Inflammatory macrophage treated with lipopolysaccharide for 4 hours (primary cell): ENCODE measurements around the gene VRK3.

Experiments used
- DNase-seq: peaks from one replicate; pipeline ENCODE4 v3.0.0-alpha.2; 2020

Gene VRK3

DNA sequence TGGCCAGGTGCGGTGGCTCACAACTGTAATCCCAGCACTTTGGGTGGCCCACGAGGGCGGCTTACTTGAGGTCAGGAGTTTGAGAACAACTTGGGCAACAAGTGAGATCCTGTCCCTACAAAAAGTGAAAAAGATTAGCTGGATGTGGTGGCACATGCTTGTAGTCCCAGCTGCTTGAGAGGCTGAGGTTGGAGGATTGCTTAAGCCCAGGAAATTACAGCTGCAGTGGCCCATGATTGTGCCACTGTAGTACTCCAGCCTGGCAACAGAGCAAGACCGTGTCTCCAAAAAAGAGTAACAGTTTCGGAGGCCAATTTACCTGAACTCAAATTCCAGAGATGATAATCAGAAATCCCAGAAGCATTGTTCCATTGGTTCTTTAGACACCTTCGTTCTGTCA lies 5.1 kb upstream of the VRK3 start:
- no peak for DNase-seq

DNA sequence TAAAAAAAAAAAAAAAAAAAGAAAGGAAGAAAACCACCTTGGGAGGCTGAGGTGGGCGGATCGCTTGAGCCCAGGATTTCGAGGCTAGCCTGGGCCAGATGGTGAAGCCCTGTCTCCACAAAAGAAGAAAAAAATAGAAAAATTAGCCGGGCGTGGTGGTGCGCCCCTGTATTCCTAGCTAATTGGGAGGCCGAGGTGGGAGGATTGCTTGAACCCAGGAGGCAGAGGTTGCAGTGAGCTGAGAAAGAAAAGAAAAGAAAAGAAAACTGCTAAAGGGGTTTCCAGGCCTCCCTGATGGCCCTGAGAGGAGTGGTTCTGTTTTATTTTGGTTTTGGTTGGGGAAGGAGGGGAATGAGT lies 1.4 kb upstream of the VRK3 start:
- no peak for DNase-seq

DNA sequence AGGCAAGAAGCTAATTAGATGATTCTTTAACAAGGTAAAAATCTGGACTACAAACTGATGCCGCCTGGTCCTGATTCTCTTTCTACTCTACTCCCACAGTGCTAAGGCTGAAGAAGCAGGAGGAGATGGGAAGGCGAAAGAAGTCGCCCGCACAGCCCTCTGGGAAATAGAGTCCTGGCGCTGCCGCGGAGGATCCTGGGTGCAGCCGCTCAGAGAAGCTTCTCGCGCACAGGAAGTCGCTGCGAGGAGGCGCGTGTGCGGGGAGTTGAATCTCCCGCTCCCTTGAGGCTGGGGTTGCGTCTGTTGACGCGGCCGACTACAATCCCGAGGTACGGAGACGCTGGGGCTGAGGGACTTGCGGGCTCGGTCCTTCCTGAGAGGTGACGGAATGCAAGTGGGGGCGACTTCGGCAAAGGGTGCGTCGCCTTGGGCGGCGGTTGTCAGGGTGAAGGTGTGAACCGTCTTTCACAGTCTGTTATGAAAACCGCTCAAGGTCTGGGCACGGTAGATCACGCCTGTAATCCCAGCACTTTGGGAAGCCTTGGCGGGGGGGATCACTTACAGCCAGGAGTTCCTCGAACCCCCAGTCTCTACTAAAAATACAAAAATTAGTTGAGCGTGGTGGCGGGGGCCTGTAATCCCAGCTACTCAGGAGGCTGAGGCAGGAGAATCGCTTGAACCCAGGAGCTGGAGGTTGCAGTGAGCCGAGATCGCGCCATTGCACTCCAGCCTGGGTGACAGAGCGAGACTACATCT lies 800 bp upstream of the VRK3 start, which contains the start of gene ZNF473:
TSS of gene ZNF473 (plus strand) at position 212 of the 756 bp plus-strand sequence. CDS start 5,078 bp downstream, outside the sequence.
- DNase-seq: peak; percentile 97

GRCh38 chr19:50024719-50025021 lies 502 bp downstream of the VRK3 start:
- no peak for DNase-seq

DNA sequence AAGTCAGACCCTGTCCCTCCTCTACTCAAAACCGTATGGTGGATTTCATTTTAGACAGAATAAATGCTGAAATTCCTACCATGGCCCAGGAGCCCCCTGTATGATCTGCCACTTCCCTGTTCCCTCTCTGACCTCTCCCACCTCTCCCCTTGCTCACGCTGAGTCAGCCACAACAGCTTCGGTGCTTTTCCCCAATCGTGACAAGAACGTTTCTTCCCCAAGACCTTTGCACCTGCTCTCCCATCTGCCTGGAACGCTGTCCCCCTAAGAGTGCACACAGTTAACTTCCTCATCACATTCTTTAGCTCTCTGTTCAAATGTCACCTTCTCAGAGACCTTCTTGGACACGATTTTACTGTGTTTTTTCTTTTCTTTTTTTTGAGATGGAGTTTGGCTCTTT lies 2.3 kb downstream of the VRK3 start:
- no peak for DNase-seq

- DNase-seq: no peak
These were observed 4.7 kb downstream of the VRK3 start for GRCh38 chr19:50020481-50020880.

DNA sequence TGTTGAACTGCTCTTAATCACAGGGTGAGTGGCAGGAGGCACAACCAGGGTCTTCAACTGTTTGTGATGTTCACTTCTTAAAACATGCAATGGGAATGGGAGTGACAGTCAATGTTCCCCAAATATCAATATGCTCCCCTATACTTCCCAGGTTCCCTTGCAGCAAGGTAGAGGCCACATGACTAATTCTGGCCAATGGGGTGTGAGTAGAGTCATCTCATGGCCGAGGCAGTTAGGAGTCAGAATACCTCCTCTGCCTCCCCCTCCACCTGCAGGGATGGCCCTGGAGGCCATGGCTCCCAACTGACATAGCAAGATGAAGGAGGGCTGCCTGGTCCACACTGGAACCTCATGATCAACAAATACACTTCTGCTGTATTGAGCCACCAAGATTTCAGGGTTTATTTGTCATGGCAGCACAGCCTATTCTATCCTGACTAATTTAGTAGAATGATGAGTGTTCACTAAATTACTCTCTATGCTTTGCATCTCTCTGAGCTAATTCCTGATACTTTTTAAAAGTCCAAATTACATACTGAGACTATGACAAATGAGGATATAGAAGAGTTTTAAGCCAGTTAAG lies 8.9 kb downstream of the VRK3 start:
- no peak for DNase-seq

DNA sequence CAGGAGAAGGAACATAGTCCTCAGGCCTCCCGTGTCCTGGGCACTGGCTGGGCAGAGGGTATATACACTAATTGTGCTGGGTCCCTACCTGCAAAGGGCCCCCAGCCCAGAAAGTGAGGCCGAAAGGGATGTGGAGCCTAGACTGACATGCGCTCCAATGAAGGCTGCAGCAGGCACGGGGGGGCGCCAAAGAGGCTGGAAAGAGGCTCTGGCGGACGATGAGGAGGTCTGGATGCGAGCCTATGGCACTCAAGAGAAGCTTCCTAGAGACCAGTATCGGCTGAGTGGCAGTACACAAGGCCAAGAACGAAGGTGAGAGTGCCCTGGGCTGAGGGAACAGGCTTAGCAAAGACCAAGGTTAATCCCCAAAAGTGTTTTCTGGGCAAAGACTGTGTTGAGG lies 16.6 kb downstream of the VRK3 start:
- no peak for DNase-seq

DNA sequence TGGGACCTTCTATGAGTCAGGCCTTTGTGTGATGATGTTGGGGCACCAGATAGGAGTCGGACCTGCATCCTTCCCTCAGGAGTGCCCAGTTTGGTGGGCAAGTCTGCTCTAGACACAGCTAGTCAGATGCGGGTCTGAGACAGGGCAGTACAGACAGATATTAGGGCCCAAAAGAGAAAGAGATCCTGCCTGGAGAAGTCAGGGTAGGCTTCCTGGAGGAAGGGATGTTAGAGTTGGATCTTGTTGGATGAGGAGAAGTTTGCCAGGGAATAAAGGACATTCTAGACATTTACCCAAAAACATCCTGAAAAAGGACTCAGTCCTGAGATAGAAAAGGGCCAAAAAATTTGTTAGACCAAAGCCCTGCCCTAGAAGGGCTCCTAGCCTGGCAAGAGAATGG lies 17.2 kb downstream of the VRK3 start:
- no peak for DNase-seq

GRCh38 chr19:50007170-50007569 lies 18.0 kb downstream of the VRK3 start:
- no peak for DNase-seq

- DNase-seq: no peak
These were observed 19.7 kb downstream of the VRK3 start for GRCh38 chr19:50005428-50005827.

DNA sequence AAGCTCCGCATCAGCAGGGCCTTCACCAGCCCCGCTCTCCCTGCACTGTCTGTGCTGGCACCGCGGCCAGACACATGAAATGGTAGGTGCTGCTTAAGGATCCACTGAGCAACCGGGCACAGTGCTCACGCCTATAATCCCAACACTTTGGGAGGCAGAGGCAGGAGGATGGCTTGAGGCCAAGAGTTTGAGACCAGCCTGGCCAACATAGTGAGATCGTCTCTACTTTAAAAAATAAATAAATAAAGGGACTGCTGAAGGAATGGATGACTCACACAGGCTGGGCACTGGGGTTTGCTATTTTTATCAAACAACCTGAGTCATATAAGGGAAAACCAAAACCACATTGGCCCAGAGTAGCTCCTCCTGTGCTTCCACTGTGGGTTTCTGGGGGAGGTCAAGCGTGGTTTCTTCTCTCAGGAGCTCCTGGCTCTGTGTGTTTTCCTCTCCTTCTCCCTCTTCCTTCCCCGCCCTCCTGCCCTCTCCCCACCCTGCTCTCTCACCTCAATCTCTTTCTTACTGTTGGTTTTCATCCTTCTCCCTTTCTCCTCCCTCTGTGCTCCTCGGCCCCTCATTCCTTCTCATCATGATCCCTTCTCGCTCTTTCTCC lies 21.3 kb downstream of the VRK3 start:
- peak; percentile 70 for DNase-seq

DNA sequence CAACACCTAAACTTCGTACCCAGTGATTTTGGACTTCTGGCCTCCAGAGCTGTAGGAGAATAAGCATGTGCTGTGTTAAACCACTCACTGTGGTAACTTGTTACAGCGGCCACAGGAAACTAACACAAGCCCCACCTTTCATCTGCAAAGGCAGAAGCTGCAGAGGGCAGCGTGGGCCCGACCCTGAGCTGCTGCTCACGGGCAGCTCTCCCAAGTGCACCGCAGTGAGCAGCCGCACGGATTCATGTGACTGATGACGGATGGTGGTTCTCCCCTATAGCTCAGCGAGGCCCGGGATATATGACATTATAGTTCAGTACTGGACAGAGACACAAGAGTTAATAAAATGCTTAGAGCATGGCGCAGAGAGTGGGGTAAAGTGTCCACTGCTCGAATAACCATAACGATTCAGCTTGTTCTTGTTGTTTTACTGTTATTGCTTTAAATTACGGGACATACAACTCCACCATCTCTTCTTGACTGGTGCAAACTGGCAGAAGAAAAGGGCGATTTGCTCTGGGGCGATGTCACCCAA lies 21.9 kb downstream of the VRK3 start:
- DNase-seq: no peak

GRCh38 chr19:50002386-50002960 lies 22.7 kb downstream of the VRK3 start:
- no peak for DNase-seq

- no peak for DNase-seq
These were observed 23.4 kb downstream of the VRK3 start for GRCh38 chr19:50001775-50002174.

DNA sequence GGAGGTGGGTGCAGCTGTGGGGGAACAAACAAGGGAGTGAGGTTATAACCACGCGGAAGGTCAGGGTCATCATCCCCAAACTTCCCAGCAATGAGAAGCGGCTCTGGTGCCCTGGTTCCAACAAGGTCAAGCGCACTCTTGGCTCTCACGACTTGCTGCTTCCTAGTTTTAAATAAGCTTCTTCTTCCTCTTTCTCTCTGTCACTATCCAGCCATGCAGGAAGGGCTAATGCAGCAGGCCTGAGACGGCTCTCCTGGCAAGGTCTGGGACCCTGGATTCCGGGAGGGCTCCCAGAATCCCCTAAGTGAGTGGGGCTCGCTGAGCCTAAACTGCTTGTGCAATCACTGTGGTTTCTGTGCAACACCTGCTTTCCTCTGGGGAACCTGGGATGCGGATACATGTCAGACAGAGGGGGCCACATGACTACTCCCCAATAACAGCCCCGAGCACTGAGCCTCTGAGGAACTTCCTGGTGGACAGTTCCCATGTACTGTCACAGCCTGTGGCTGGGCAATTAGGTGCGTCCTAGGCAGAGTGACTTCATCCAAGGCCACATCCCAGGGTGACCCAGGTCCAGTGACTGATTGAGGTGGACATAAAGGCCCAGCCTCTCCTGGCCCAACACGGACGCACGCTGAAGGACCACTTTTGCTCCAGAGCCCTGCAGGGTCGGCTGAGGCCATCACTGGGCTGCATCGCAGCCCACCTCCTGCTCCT lies 24.2 kb downstream of the VRK3 start:
- no peak for DNase-seq

DNA sequence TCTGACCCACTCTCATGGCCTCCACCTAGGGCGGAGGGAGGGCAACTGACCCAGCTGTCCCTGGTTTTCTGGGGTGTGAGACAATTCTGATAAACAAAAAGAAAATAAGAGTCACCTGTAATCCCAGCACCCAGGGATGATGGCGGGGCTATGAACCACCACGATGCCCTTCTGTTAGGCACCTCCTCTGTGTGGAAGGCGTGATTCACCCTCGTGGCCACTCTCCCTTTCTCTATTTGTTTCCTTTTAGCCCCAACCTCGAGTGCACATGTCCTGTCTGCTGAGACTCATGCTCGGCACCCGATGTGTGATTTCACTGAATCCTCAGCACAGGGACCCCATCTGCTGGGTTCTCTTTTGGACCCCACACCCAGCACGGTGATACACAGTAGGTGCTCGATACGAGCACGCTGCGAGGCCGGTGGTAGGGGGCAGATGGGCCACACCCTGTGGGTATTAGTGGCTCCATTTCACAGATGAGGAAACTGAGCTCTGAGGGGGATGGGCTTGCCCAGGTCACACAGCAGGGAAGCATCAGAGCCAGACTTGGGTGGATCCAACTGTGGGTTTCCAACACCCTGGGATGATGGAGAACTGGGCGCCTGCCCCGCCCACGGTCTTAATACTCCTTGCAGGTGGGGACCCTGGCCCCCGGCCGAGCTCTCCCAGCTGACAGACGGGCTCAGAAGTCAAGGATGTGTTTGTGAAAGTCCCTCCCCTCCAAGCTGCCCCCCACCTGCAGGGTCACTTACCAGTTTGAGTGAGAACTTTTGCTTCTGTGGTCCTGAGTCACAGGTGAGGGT lies 24.9 kb downstream of the VRK3 start:
- DNase-seq: no peak

DNA sequence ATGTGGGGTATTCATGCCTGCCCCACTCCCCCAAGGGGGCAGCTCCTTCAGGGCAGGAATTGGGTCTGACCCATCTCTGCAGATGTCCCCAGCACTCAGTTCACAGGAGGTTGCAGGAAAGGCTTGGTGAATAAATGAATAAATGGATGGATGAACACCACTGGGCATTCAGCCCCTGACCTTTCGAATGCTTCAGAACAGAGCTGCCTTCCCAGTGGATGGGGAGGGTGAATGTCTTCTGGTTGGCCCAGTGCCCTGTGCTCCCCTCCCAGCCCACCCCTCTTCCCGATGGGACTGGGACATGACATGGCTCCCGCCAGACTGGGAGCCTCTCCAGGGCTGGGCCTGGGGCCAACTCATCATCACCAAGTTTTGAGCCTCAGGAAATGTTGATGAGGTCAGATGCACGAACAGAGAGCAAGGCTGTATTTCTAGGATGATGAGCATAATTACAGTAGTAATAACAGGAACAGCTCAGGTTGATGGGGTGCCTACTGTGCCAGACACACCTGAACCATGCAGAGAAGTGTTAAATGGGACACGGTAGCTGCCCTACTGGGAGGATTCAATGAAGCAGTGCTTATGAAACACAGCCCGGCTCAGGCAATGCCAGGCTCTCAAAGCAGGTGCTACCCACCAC lies 25.7 kb downstream of the VRK3 start:
- DNase-seq: no peak

GRCh38 chr19:49997709-49998108 lies 27.5 kb downstream of the VRK3 start:
- DNase-seq: peak; percentile 43

- no peak for DNase-seq
These were observed 36.7 kb downstream of the VRK3 start for GRCh38 chr19:49988433-49988832.

DNA sequence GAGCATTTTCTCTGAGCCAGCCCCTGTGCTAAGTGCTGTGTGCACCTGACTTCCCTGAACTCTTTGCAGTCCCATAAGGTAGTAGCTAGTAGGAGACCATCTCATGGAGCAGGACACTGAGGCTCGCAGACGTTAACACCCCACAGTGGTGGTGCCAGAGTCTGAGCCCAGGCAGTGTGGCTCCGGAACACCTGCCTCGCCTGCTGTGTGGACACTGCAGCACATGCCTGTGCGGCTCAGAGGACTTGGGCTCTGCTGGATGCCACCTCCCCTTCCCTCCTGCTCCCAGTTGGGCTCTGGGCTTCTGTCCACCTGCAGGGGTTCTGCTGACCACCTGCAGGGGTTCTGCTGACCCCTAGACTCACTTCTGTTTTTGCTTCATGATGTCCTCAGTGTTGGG lies 37.2 kb downstream of the VRK3 start:
- no peak for DNase-seq

DNA sequence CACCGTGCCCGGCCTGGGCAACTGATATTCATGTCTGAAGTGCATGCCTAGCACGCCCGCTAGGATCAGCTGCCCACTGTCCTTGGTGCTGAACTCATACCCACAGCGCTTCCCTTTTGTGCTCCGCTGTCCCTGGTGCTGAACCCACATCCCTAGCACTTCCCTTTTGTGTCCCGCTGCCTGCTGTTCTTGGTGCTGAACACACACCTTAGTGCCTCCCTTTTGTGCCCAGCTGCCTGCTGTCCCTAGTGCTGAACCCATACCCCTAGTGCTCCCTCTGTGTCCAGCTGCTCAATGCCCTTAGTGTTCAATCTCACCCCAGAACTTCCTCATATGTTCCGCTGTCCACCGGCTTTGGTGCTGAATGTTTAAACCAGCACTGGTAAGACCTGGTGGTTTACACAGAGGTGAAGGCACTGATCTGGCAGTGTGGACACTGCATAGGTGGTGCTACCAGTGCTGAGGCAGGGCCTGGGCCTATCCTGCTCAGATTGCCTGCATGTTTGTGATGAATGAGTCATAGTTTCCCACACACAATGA lies 37.9 kb downstream of the VRK3 start:
- peak; percentile 88 for DNase-seq
